ENCODE results near the gene PARD3.

The PARD3 gene

GRCh38 chr10:34153663-34154382, 661.3 kb downstream of the PARD3 start:
- ChIA-PET POLR2A (no interaction called here), CTCF (interaction anchor here (1.0 kb wide), 1 partner anchor 13 kb away, joined by 3 read pairs; no protein-coding TSS in a partner anchor)
- no peak for TF ChIP-seq CTCF (IDR thresholded peaks at IDR 0.05; ENCODE audit: control extremely low read depth, extremely low read depth, low read depth, missing control alignments)
- no peak for DNase-seq (ENCODE audit: extremely low spot score)

- ChIA-PET POLR2A (no interaction called here), CTCF (interaction anchor here (1.0 kb wide), 1 partner anchor 12 kb away, joined by 3 read pairs; no protein-coding TSS in a partner anchor)
- DNase-seq (ENCODE audit: extremely low spot score) = no peak
- no peak for TF ChIP-seq CTCF (IDR thresholded peaks at IDR 0.05; ENCODE audit: control extremely low read depth, extremely low read depth, low read depth, missing control alignments)
Observed at GRCh38 chr10:34152434-34152833, 662.7 kb downstream of the PARD3 start.

- DNase-seq (ENCODE audit: extremely low spot score) = no peak
- ChIA-PET POLR2A (no interaction called here), CTCF (no interaction called here)
- no peak for TF ChIP-seq CTCF (IDR thresholded peaks at IDR 0.05; ENCODE audit: control extremely low read depth, extremely low read depth, low read depth, missing control alignments)
Observed at GRCh38 chr10:34151931-34152330, 663.2 kb downstream of the PARD3 start.

- DNase-seq (ENCODE audit: extremely low spot score) = no peak
- TF ChIP-seq CTCF (IDR thresholded peaks at IDR 0.05; ENCODE audit: control extremely low read depth, extremely low read depth, low read depth, missing control alignments) = no peak
- CTCF ChIA-PET = interaction anchor here (1.0 kb wide), 1 partner anchor 18 kb away, joined by 3 read pairs; no protein-coding TSS in a partner anchor
- POLR2A ChIA-PET = no interaction called here
Observed at GRCh38 chr10:34151481-34151880, 663.6 kb downstream of the PARD3 start.

GRCh38 chr10:34150103-34150502, 665.0 kb downstream of the PARD3 start:
- DNase-seq (ENCODE audit: extremely low spot score) = no peak
- ChIA-PET POLR2A (no interaction called here), CTCF (no interaction called here)
- TF ChIP-seq CTCF (IDR thresholded peaks at IDR 0.05; ENCODE audit: control extremely low read depth, extremely low read depth, low read depth, missing control alignments) = no peak

- ChIA-PET CTCF (no interaction called here), POLR2A (no interaction called here)
- no peak for TF ChIP-seq CTCF (IDR thresholded peaks at IDR 0.05; ENCODE audit: control extremely low read depth, extremely low read depth, low read depth, missing control alignments)
- DNase-seq (ENCODE audit: extremely low spot score) = no peak
Observed at GRCh38 chr10:34148305-34148657, 666.8 kb downstream of the PARD3 start.

All from GM10248 (cell line).